Gastrocnemius medialis (tissue), 4 donors: Measurements from ENCODE around the gene NR1H3. TPM values are rescaled to one million over a fixed set of nuclear protein-coding genes. Genes with fewer than 3 reads are reported as not detected.

Experiments used
- ATAC-seq, 2 donors: fragments of 150-250 bp; one replicate each; pipeline ENCODE4 v1.9.1; 2016
- DNase-seq, 2 donors: peaks; one replicate each; pipeline ENCODE4 v3.0.0-alpha.2; 2019
- H3K27ac ChIP-seq, 4 donors: fragments of 200-600 bp; sonication (generic); 1 replicate in 1 of 4; 2 replicates in 3 of 4; pipeline ENCODE4 v1.5.1; 2016 to 2018; ENCODE audit warnings: mild to moderate bottlenecking in 2 of 4, moderate library complexity in 1 of 4
- H3K27me3 ChIP-seq, 3 donors: fragments of 200-600 bp; sonication (generic) in 2 of 3; 1 replicate in 1 of 3; 2 replicates in 2 of 3; pipeline versions ENCODE4 v1.5.1 to v1.6.0; 2016 to 2019; ENCODE audit warnings: mild to moderate bottlenecking in 1 of 3, moderate library complexity in 1 of 3
- H3K36me3 ChIP-seq, 2 donors: fragments of 200-600 bp; sonication (generic) in 1 of 2; one replicate each; pipeline ENCODE4 v1.5.1; 2017 to 2018
- H3K4me1 ChIP-seq, 2 donors: fragments of 200-600 bp; sonication (generic) in 1 of 2; one replicate each; pipeline ENCODE4 v1.5.1; 2016 to 2017; ENCODE audit warnings: mild to moderate bottlenecking in 2 of 2
- H3K4me3 ChIP-seq, 4 donors: fragments of 200-600 bp; sonication (generic) in 3 of 4; 1 replicate in 1 of 4; 2 replicates in 3 of 4; pipeline ENCODE4 v1.5.1; 2016 to 2019; ENCODE audit warnings: mild to moderate bottlenecking in 2 of 4
- H3K9me3 ChIP-seq, 3 donors: fragments of 200-600 bp; sonication (generic) in 2 of 3; 1 replicate in 1 of 3; 2 replicates in 2 of 3; pipeline ENCODE4 v1.5.1; 2016 to 2019
- CTCF ChIP-seq, 5 experiments: fragments of 450-650 bp in 3 of 5; fragments of 200-600 bp in 2 of 5; sonication (generic) in 2 of 5; IDR thresholded peaks in 4 of 5; conservative IDR thresholded peaks in 1 of 5; 1 replicate in 4 of 5; 2 replicates in 1 of 5; pipeline ENCODE4 v1.5.1; 2016 to 2019; ENCODE audit warnings: antibody characterized with exemption in 5 of 5, mild to moderate bottlenecking in 3 of 5, moderate library complexity in 3 of 5
- POLR2A ChIP-seq, 2 donors: fragments of 450-650 bp; IDR thresholded peaks; one replicate each; pipeline ENCODE4 v1.6.1; 2017; ENCODE audit warnings: antibody characterized with exemption in 2 of 2, mild to moderate bottlenecking in 2 of 2, moderate library complexity in 2 of 2
- in situ Hi-C, 4 donors: fragments of 200-750 bp; cut with MboI; loops; one replicate each; pipeline versions ENCODE4 v1.15.0 to v1.8.0; 2017; ENCODE audit warnings: low sequenced_read_pairs in 4 of 4
- intact Hi-C: fragments of 100-400 bp; cut with DNase I; formaldehyde crosslinking; loops from one replicate; pipeline ENCODE4 v1.15.1; 2023; ENCODE audit warnings: low total_unique reads
- total RNA-seq, 4 donors: library from RNA; depleted of rRNA; stranded (reverse); fragments of >200 nt; gene quantifications; one replicate each; pipeline versions ENCODE4 v1.1.0 to v1.2.3, GENCODE V29; 2016

The NR1H3 gene
- total RNA-seq, 4 donors from 2014 or later = 7.9 to 16.3 (median 12.1) TPM

- H3K27me3 ChIP-seq = no peaks in the 10 kb centered on the region
- H3K27ac ChIP-seq = no peak overlapping the region
- peaks cover 0 to 91% of the 10 kb centered on the region in 2 donors for H3K36me3 ChIP-seq
- H3K4me1 ChIP-seq = no peaks in the 10 kb centered on the region
- ATAC-seq (no peak), DNase-seq (no peak)
- intact Hi-C loops (no loop called here), in situ Hi-C loops (no loop called here)
- TF ChIP-seq CTCF (IDR thresholded peaks at IDR 0.05 in 4 of 5, conservative IDR thresholded peaks at IDR 0.05 in 1 of 5) (no peak), POLR2A (IDR thresholded peaks at IDR 0.05) (no peak)
- H3K4me3 ChIP-seq = no peak overlapping the region
- peaks cover 0 to 5% (median 0%) of the 10 kb centered on the region in 3 donors for H3K9me3 ChIP-seq
Measured at GRCh38 chr11:47296045-47296444, 38.2 kb downstream of the NR1H3 start.

GRCh38 chr11:47299078-47299477, 41.3 kb downstream of the NR1H3 start:
- in situ Hi-C loops = no loop called here
- DNase-seq = no peak
- H3K36me3 ChIP-seq = peaks cover 0 to 87% of the 10 kb centered on the region in 2 donors

GRCh38 chr11:47302853-47303252, 45.1 kb downstream of the NR1H3 start:
- H3K36me3 ChIP-seq = peaks cover 0 to 67% of the 10 kb centered on the region in 2 donors
- H3K4me3 ChIP-seq = no peak overlapping the region
- H3K27ac ChIP-seq = no peak overlapping the region

More at GRCh38 chr11:47299078-47299477, 41.3 kb downstream of the NR1H3 start:
- Histone ChIP-seq H3K4me3 (no peak overlapping the region), H3K27me3 (no peaks in the 10 kb centered on the region), H3K4me1 (no peaks in the 10 kb centered on the region), H3K9me3 (peaks cover 0 to 5% (median 0%) of the 10 kb centered on the region in 3 donors), H3K27ac (no peak overlapping the region)
- TF ChIP-seq POLR2A (IDR thresholded peaks at IDR 0.05) = no peak
- no peak for TF ChIP-seq CTCF (IDR thresholded peaks at IDR 0.05 in 4 of 5, conservative IDR thresholded peaks at IDR 0.05 in 1 of 5)
- ATAC-seq = no peak
- intact Hi-C loops = no loop called here

GRCh38 chr11:47305734-47306483, 48.1 kb downstream of the NR1H3 start:
- H3K36me3 ChIP-seq = peaks cover 4 to 70% of the 10 kb centered on the region in 2 donors
- DNase-seq (peak; percentile 70), ATAC-seq (peak; percentile 92 to 98)
- peaks cover 18% of the 10 kb centered on the region in 2 donors for H3K4me1 ChIP-seq
- in situ Hi-C loops = no loop called here
- H3K9me3 ChIP-seq = no peaks in the 10 kb centered on the region
- no peak overlapping the region for H3K4me3 ChIP-seq
- H3K27ac ChIP-seq = peak overlapping the region; percentile 4 to 81 (median 53)
- TF ChIP-seq CTCF (IDR thresholded peaks at IDR 0.05 in 4 of 5, conservative IDR thresholded peaks at IDR 0.05 in 1 of 5) (no peak), POLR2A (IDR thresholded peaks at IDR 0.05) (no peak)
- intact Hi-C loops = no loop called here
- no peaks in the 10 kb centered on the region for H3K27me3 ChIP-seq

More at GRCh38 chr11:47302853-47303252, 45.1 kb downstream of the NR1H3 start:
- TF ChIP-seq POLR2A (IDR thresholded peaks at IDR 0.05) = no peak
- no peak for TF ChIP-seq CTCF (IDR thresholded peaks at IDR 0.05 in 4 of 5, conservative IDR thresholded peaks at IDR 0.05 in 1 of 5)
- intact Hi-C loops = no loop called here
- in situ Hi-C loops = no loop called here
- H3K27me3 ChIP-seq = no peaks in the 10 kb centered on the region
- DNase-seq (no peak), ATAC-seq (no peak)
- H3K4me1 ChIP-seq = peaks cover 18% of the 10 kb centered on the region in 2 donors
- peaks cover 0 to 5% (median 0%) of the 10 kb centered on the region in 3 donors for H3K9me3 ChIP-seq
